HG02970 (cell line): ENCODE results near the gene CCDC51.

ENCODE experiments used
- ATAC-seq: cut with Tn5 transposase; IDR thresholded peaks from one replicate; pipeline ENCODE4 v1.9.1; 2021; ENCODE audit warnings: mild to moderate bottlenecking, moderate library complexity, moderate number of reproducible peaks; ENCODE audit not compliant: unreplicated experiment, low FRiP score

Gene CCDC51

DNA sequence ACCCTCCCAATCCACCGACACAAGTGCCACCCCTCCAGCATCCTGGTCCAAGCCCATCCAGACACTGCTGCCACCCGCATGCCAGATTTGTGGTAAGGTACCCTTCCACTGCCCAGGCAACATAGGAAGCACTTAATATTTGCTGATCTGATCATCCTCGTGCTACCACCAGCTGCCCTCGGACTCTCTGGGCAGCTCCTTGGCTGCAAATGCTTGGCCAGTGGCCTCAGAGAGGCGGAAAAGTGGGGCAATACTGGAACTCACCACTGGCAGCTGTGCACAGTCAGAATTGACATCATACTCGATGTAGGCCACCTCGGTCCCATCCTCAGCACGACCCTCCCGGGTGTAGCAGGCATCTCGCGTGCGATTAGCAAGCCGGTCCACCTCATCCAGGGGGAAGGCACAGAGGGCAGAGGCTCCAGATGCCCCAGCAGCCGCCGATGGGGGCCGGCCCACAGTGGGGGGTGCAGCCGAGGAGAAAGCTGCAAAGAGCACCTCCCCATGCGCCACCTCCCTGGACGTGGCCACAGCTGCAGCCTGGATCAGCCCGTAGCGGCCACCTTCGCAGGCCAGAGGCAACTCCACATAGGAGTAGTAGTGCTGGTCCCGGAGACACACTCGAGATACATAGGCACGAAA lies 16.6 kb downstream of the CCDC51 start:
- no peak for ATAC-seq

DNA sequence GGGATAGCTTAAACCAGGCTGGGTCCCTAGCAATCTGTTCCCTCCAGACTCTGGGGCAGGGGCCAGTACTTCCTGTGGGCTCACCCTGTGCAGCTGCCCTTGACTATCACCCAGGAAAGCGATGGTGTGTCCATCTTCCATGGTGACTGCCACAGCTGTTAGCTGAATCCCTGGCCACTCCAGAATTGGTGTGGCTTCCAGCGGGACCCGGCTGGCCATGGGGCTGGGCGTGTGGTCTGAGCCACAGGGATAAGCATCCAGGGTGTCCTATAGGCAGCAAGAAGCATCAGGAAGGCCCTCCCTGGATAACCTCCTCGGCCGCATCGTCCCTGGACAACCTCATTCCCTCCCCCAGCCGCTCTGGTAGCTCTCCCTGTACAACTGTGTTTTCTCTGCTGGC lies 17.2 kb downstream of the CCDC51 start:
- no peak for ATAC-seq

DNA sequence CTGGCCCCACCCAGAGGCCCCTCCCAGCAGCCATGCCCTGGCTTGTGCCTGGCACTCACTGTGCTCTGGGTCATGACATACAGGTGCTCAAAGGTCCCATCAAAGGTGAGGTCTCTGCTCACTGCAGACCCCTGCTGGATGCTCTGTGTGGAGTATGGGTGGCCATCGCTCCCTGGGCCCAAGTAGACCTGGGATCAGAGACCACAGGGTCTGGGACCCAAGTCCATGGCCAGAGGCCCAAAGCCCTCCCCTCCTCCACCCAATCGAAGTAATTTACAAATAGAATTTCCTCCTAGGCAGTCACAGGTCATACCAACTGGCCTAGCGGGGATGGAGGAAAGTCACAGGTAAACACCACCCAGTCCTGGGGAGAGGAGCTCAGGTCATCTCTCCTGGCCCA lies 17.6 kb downstream of the CCDC51 start:
- no peak for ATAC-seq

DNA sequence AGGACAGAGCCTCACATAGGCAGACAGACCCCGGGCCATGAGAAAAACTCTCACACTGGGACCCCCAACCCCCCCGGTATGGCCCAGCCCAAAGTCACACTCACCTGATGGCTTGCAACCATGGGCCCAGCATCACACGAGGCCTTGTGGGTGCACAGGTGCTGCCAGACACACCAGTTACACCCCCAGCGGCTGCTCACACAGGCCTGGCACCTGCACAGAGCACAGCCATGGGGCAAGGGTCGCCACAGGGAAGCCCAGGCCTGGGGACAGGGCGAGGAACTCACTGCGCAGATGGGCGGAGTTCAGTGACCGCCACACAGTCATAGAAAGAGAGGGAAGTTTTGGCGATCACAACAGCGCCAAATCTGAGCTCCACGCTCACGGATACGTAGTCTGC lies 19.4 kb downstream of the CCDC51 start:
- ATAC-seq: no peak

- no peak for ATAC-seq
These were observed 20.3 kb downstream of the CCDC51 start for GRCh38 chr3:48419597-48419996.

GRCh38 chr3:48419149-48419548 lies 20.8 kb downstream of the CCDC51 start:
- no peak for ATAC-seq

DNA sequence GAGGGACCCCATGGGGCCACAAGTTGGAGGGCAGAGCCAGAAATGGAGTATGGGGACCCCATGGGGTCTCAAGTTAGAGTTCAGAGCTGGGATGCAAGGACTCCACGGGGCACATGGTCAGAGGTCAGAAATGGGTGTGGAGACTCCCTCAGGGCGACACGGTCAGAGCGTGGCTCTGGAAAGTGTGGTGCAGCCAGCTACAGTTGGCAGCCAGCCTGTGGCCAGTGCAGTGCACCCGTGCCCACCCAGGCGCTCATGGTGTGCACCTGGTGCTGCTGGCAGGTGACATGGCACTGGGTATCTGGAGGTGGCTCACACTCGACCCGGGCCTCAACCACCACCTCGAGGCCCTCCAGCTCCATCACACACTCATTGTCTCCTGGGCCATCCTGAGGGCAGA lies 21.3 kb downstream of the CCDC51 start:
- ATAC-seq: no peak

DNA sequence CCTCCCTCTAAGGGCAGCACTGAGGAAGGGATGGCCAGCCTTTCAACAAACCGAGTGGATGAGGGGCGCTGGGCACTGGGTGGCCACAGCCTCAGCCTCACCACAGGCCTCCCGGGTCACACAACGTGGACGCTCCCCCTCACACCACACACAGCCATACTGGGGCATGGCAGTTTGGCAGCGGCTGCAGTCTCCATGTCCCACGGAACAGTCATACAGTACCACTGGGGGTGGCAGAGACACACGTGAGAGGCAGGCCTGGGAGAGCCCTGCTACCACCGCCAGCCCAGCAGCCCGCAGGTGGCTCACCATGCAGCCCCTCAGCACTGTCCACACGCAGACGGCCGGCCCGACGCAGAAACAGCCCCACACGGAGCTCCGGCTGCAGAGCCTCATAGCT lies 21.8 kb downstream of the CCDC51 start:
- no peak for ATAC-seq

DNA sequence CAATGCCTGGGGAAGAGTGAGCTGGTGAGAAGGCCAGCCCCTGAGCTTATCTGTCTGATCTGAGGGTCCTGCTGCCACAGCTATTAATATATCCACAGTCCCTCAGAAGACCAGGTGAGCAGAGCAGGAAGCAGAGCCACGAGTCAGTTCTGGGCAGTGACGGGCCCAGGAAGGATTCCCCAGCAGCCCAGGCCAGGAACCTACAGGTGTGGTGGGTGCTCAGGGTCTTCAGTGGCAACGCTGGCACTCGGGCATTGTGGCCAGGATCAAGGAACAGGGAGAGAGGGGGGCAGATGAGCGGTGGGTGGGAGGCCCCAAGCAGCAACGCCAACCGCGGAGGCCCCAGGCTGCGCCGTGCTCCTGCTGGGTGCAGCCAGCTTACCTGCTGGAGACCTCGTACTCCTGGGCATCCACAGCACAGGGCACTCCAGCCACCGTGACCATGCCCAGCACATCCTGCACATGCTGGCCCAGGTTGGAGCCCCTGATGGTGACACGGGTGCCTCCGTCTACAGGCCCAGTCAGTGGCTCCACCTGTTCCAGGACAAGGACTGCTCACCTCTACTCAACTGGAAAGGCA lies 22.3 kb downstream of the CCDC51 start:
- no peak for ATAC-seq

GRCh38 chr3:48416546-48416945 lies 23.4 kb downstream of the CCDC51 start:
- no peak for ATAC-seq

GRCh38 chr3:48416091-48416505 lies 23.8 kb downstream of the CCDC51 start:
- no peak for ATAC-seq

- no peak for ATAC-seq
These were observed 24.5 kb downstream of the CCDC51 start for GRCh38 chr3:48415251-48415953.

- no peak for ATAC-seq
These were observed 25.3 kb downstream of the CCDC51 start for GRCh38 chr3:48414376-48415250.

- ATAC-seq: no peak
These were observed 26.3 kb downstream of the CCDC51 start for GRCh38 chr3:48413611-48414010.

GRCh38 chr3:48413086-48413485 lies 26.8 kb downstream of the CCDC51 start:
- ATAC-seq: no peak

- no peak for ATAC-seq
These were observed 27.4 kb downstream of the CCDC51 start for GRCh38 chr3:48412375-48413001.

- ATAC-seq: no peak
These were observed 28.1 kb downstream of the CCDC51 start for GRCh38 chr3:48411606-48412374.

GRCh38 chr3:48411041-48411588 lies 28.8 kb downstream of the CCDC51 start:
- no peak for ATAC-seq

DNA sequence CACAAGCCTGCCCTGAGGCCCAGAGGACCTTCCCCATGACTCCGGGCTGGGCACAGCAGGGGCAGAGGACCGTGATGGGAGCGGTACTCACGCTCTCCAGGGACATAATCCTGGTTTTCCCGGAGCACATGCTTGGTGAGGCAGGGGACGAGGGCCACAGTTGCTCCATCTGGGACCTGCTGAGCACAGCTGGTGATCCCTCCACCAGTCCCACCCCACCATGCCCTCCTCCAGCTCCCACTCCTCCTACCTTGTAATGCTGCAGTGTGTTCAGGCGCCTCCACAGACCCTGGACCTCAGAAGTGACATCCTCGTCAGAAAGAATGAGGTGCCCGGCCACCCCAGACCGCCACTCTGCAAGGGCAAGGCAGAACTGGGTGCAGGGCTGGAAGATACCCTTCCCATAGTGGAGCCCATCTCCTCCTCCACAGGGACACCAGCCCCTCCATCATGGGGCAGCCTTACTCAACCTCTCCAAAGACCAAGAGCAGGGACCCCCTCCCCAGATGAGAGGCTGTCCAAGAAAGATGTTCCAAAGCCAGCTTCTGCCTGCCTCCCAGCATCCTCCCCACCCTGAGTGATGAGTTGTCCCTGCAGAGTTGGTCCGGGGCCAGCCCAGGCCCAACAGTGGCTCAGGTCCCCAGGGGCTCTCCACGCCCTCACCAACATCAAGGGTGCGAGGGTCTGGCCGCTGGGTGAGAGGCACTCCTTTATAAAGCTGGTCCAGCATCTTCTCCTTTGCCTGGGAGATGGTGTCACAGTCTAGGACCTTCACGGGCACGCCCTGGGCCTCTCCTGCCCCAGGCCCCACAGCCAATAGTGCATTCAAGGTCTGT lies 29.5 kb downstream of the CCDC51 start:
- no peak for ATAC-seq
